Measurements from ENCODE around the gene SLC9A3.

- TF ChIP-seq POLR2A (IDR thresholded peaks at IDR 0.05) (no peak), CTCF (IDR thresholded peaks at IDR 0.05) (no peak)
Observed at GRCh38 chr5:573206-573605, 49.0 kb upstream of the SLC9A3 start.

Data from uterus (tissue), 2 donors.